Heart left ventricle (tissue), 16 donors: Measurements from ENCODE around the gene IKZF1. TPM values are rescaled to one million over a fixed set of nuclear protein-coding genes. Genes with fewer than 3 reads are reported as not detected.

Source experiments
- ATAC-seq, 4 donors: fragments of 200-7000 bp; cut with Tn5 transposase; one replicate each; pipeline ENCODE4 v1.9.1; 2020 to 2022; ENCODE audit warnings: moderate library complexity in 4 of 4, mild to moderate bottlenecking in 3 of 4, moderate number of reproducible peaks in 1 of 4
- DNase-seq, 5 donors: peaks; one replicate each; pipeline ENCODE4 v3.0.0-alpha.2; 2020
- H3K27ac ChIP-seq, 12 donors: fragments of 200-600 bp; sonication (generic) in 4 of 12; one replicate each; pipeline versions ENCODE4 v1.5.0 to v1.8.0; 2016 to 2022; ENCODE audit warnings: mild to moderate bottlenecking in 2 of 12
- H3K27me3 ChIP-seq, 9 donors: fragments of 200-600 bp; sonication (generic) in 2 of 9; one replicate each; pipeline versions ENCODE4 v1.5.1 to v1.8.0; 2016 to 2022; ENCODE audit warnings: mild to moderate bottlenecking in 3 of 9
- H3K36me3 ChIP-seq, 9 donors: fragments of 200-600 bp; sonication (generic) in 2 of 9; one replicate each; pipeline versions ENCODE4 v1.5.0 to v1.8.0; 2018 to 2022; ENCODE audit warnings: mild to moderate bottlenecking in 2 of 9
- H3K4me1 ChIP-seq, 12 donors: fragments of 200-600 bp; sonication (generic) in 4 of 12; one replicate each; pipeline versions ENCODE4 v1.5.0 to v1.8.0; 2016 to 2022; ENCODE audit warnings: mild to moderate bottlenecking in 3 of 12
- H3K4me3 ChIP-seq, 12 donors: fragments of 200-600 bp; sonication (generic) in 4 of 12; one replicate each; pipeline versions ENCODE4 v1.5.0 to v1.8.0; 2017 to 2022; ENCODE audit warnings: mild to moderate bottlenecking in 9 of 12, moderate library complexity in 4 of 12
- H3K9me3 ChIP-seq, 12 donors: fragments of 200-600 bp; sonication (generic) in 4 of 12; one replicate each; pipeline versions ENCODE4 v1.5.0 to v1.8.0; 2016 to 2022; ENCODE audit warnings: mild to moderate bottlenecking in 1 of 12
- POLR2A ChIP-seq, 2 donors: fragments of 450-650 bp; IDR thresholded peaks; one replicate each; pipeline ENCODE4 v1.6.1; 2017; ENCODE audit warnings: antibody characterized with exemption in 2 of 2, mild to moderate bottlenecking in 2 of 2, moderate library complexity in 2 of 2
- WGBS, 4 donors: extraction: QIAGEN DNeasy Blood & Tissue Kit in 2 of 4; methylation state at CpG; one replicate each; pipeline versions ENCODE4 v1.1.5 to v1.1.7; 2013 to 2018; 5-methylcytosine and 5-hydroxymethylcytosine counted together
- intact Hi-C, 10 donors: fragments of 100-400 bp; cut with DNase I; formaldehyde crosslinking; loops; one replicate each; pipeline versions ENCODE4 v1.11.1 to v1.14.2; 2022
- polyA plus RNA-seq, 2 donors: library from polyadenylated mRNA; stranded (reverse); fragments of 200-250 nt; gene quantifications; one replicate each; pipeline ENCODE4 v1.2.3, GENCODE V29; 2013
- total RNA-seq, 9 donors: library from RNA; depleted of rRNA in 2 of 9; stranded (reverse); fragments of >200 nt in 2 of 9; fragmentation: NEBNext Ultra II Directional in 3 of 9; extraction: Animal tissue kit (Norgen Biotek cat#: 25700) in 3 of 9; gene quantifications; one replicate each; pipeline versions ENCODE4 v1.1.0 to v1.2.4, GENCODE V29; 2016 to 2023
- TF ChIP-seq, protein P1 (sequence below), 12 donors: fragments of 200-600 bp; sonication (generic) in 4 of 12; IDR thresholded peaks; one replicate each; pipeline versions ENCODE4 v1.5.0 to v1.8.0; 2018 to 2022; ENCODE audit warnings: antibody characterized with exemption in 12 of 12, mild to moderate bottlenecking in 5 of 12
- donor health status: ischemic (EF 13 %, LVEDD 7.1; RV severe dilation, severe dysfunction).
- donor health status: healthy with polysubstance abuse.
- donor health status: DM: no; HTN: yes; CAD: no.
- donor health status: DM: no; HTN: no; CAD: no.
- donor health status: ischemic (EF 25% LVEDD 6.9; RV normal size, moderate dysfunction).
- donor health status: ischemic (EF 25% LVEDD 5.7; RV mildly dilated, moderate dysfunction).
- donor health status: healthy.
- donor health status: DM: yes; HTN: yes; CAD: no.
- donor health status: ischemic (EF 35%, LVEDD 5.7; RV mildly dilated, moderate dysfunction).
- donor health status: nonischemic (EF 11% LVEDD 7.7; RV severe dilation, severe dysfunction).
- donor health status: DM: yes; HTN: yes; CAD: no.
- donor health status: PGD.
- donor health status: ischemic (EF 29% LVEDD 5.4; RV normal size, mild dysfunction).
- donor health status: nonischemic (EF 23%, LVEDD 6.1; RV moderate dilation, normal function).

Gene IKZF1
- total and polyA plus RNA-seq, 11 donors, result 0.30 to 27.8 (median 2.4) TPM

DNA sequence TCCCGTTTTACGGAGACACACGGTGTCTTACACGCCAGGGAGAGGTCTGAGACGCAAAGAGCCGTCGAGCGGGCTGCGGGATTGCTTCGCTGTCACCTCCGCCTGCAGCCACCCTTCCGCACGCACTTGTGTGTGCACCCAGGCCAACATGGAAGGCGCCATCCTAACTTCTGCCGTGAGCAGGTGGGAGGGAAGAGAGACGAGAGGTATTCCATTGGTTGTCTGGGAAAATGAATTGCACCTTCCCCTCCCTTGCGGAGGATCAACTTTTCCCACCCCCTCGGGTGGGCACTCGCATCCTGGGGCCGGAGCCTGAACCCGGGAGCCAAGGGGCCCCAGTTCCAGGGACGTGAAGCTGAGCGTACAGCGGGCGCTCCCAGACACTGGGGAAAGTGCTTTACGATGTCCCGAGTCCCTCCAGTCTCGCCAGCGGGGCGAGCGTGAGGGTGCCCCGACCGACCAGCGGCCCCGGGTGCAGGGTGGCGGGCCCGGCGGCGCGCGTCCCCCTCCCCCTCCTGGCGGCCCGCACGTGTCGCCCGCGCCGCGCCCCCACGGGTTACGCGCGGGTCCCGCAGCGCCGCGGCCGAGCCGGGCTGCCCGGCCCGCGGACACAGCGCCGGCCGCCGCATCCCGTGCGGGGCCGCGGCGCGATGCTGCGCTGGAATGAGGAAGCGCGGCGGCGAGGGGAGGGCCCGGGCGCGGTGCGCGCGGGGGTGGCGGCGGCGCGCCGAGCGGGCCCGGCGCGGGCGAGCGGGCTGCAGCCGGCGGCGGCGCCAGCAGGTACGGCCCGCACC, 984 bp upstream of the IKZF1 start:
- 6 to 34% (median 18%) methylated on average over 21 to 100 of the region's 100 CpGs for WGBS, 4 donors
- DNase-seq (peak in 1 of 5 donors; percentile 70), ATAC-seq (peak in 2 of 4 donors; percentile 25 to 45)
- Histone ChIP-seq H3K4me1 (peaks cover 0 to 23% (median 0%) of the 10 kb centered on the region in 12 donors), H3K27ac (peak overlapping the region in 1 of 12 donors; percentile 96), H3K4me3 (peak overlapping the region in 11 of 12 donors; percentile 7 to 76 (median 48)), H3K9me3 (no peaks in the 10 kb centered on the region), H3K27me3 (peaks cover 13 to 58% (median 25%) of the 10 kb centered on the region in 9 donors), H3K36me3 (no peaks in the 10 kb centered on the region)
- intact Hi-C loops, result loop anchor here in 1 of 10 donors (10.0 kb wide), 1 partner anchor 99 kb away; no protein-coding TSS in a partner anchor
- no peak for TF ChIP-seq POLR2A (IDR thresholded peaks at IDR 0.05)
- TF ChIP-seq, protein P1, sequence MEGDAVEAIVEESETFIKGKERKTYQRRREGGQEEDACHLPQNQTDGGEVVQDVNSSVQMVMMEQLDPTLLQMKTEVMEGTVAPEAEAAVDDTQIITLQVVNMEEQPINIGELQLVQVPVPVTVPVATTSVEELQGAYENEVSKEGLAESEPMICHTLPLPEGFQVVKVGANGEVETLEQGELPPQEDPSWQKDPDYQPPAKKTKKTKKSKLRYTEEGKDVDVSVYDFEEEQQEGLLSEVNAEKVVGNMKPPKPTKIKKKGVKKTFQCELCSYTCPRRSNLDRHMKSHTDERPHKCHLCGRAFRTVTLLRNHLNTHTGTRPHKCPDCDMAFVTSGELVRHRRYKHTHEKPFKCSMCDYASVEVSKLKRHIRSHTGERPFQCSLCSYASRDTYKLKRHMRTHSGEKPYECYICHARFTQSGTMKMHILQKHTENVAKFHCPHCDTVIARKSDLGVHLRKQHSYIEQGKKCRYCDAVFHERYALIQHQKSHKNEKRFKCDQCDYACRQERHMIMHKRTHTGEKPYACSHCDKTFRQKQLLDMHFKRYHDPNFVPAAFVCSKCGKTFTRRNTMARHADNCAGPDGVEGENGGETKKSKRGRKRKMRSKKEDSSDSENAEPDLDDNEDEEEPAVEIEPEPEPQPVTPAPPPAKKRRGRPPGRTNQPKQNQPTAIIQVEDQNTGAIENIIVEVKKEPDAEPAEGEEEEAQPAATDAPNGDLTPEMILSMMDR (IDR thresholded peaks at IDR 0.05), result no peak

DNA sequence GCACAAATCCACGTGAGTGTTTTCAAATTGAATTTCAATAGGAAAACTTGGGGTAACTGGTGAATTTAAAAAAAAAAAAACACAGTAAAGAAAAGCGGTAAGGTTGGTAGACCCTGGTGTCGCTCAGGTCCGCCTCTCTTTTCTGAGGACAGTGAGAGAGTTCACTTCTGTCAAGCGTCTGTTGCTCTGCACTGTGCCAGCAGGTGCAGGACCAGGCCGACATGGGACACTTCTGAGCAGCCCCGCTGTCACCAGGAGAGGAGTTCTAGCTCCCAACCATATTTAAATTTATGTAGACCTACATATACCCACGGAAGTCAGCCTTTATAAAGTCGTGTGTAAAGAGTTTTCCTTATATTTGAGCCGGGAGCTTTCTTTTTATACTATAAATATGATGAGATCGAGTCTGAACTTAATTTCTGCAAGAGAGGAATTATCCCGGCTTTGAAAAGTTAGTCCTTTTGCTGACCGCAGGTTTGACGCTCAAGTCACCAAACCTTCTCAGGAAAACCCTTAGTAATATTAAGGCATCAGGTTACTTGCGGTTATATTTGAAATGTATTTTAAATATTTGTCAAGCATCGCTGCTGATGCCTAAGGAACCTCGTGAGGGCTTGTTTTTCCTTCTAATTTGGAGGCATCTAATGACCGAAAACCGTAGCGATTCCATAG, 531 bp downstream of the IKZF1 start:
- intact Hi-C loops, result loop anchor here in 1 of 10 donors (10.0 kb wide), 1 partner anchor 100 kb away; no protein-coding TSS in a partner anchor
- TF ChIP-seq, protein P1 (IDR thresholded peaks at IDR 0.05), result no peak
- no peak for TF ChIP-seq POLR2A (IDR thresholded peaks at IDR 0.05)
- DNase-seq, result no peak
- Histone ChIP-seq H3K36me3 (no peaks in the 10 kb centered on the region), H3K4me1 (peaks cover 0 to 30% (median 0%) of the 10 kb centered on the region in 12 donors), H3K4me3 (peak overlapping the region in 9 of 12 donors; percentile 27 to 76 (median 53)), H3K27me3 (peaks cover 13 to 69% (median 25%) of the 10 kb centered on the region in 9 donors), H3K9me3 (no peaks in the 10 kb centered on the region), H3K27ac (peak overlapping the region in 4 of 12 donors; percentile 17 to 96 (median 51))
- peak in 3 of 4 donors; percentile 47 to 58 (median 54) for ATAC-seq
- WGBS, 4 donors, result 14 to 29% (median 18%) methylated on average over 20 of the region's 20 CpGs

DNA sequence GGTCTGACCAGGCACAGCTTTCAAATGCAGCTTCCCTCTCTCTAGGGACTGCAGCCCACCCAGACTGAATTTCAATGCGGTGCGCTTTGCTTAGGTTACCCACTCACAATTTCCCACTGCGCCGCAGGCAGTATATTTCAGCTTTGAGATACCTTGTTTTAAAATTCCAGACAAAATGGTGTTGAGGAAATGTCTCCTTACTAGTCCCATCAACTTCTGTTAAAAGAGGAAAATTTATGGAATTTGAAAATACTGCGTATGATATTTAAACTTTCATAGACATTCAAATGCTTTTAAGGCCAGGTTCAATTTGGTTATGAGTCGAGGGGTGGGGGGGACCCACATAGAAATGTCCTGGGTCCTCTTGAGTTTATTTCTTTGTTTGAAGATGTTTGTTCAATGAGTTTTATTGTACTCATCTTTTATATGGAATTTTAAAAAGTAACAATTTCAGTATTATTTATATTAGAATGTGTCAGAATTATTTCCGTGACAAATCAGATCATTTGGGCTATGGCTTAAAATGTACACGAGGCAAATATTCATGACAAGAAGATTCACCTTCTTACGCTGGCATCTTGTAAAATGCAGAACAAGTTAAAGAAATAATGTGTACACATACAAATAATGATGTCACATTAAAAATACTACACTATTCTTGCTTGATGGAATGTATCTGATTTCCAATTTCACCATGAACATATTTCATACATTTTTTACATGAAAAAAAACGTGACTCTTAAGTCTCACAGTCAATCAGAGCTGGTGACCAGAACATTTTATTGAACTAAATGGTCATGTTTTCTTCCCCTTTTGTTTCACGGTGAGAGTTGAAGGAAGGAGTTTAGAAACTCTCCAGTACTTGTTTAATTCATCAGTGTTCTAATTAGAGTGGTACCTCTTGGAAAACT, 1.3 kb downstream of the IKZF1 start:
- peak overlapping the region in 2 of 12 donors; percentile 56 to 96 for H3K27ac ChIP-seq
- 60 to 72% (median 67%) methylated on average over 11 of the region's 11 CpGs for WGBS, 4 donors
- no peak for ATAC-seq
- DNase-seq, result no peak
- no peak for TF ChIP-seq POLR2A (IDR thresholded peaks at IDR 0.05)
- TF ChIP-seq, protein P1 (IDR thresholded peaks at IDR 0.05), result no peak
- no peaks in the 10 kb centered on the region for H3K9me3 ChIP-seq
- intact Hi-C loops, result loop anchor here in 1 of 10 donors (10.0 kb wide), 1 partner anchor 101 kb away; no protein-coding TSS in a partner anchor
- peak overlapping the region in 9 of 12 donors; percentile 27 to 76 (median 53) for H3K4me3 ChIP-seq
- H3K4me1 ChIP-seq, result peaks cover 0 to 35% (median 0%) of the 10 kb centered on the region in 12 donors
- H3K36me3 ChIP-seq, result no peaks in the 10 kb centered on the region
- peaks cover 13 to 69% (median 25%) of the 10 kb centered on the region in 9 donors for H3K27me3 ChIP-seq
